Skeletal muscle tissue (tissue), 4 donors: ENCODE measurements around the gene WBP2. TPM values are rescaled to one million over a fixed set of nuclear protein-coding genes. Genes with fewer than 3 reads are reported as not detected.
"Not testable (repeated sequence)": the region's sequence is repeated elsewhere in the genome, so short reads cannot be mapped to it uniquely, and the experiment has no call there.

ENCODE experiments used
- H3K27ac ChIP-seq: one replicate; pipeline ENCODE4 v1.7.0; 2013; ENCODE audit warnings: mild to moderate bottlenecking, low read depth, low read length, inconsistent platforms
- H3K27me3 ChIP-seq, 3 donors: one replicate each; pipeline ENCODE4 v1.7.0; 2013; ENCODE audit warnings: low read length in 3 of 3; ENCODE audit not compliant: control insufficient read depth in 3 of 3, insufficient read depth in 3 of 3
- H3K36me3 ChIP-seq, 3 donors: one replicate each; pipeline ENCODE4 v1.7.0; 2013; ENCODE audit warnings: low read length in 3 of 3; ENCODE audit not compliant: control insufficient read depth in 3 of 3, insufficient read depth in 3 of 3
- H3K4me1 ChIP-seq, 3 donors: one replicate each; pipeline ENCODE4 v1.7.0; 2013; ENCODE audit warnings: low read length in 3 of 3, mild to moderate bottlenecking in 3 of 3; ENCODE audit not compliant: control insufficient read depth in 3 of 3, insufficient read depth in 3 of 3
- H3K4me3 ChIP-seq, 3 donors: one replicate each; pipeline ENCODE4 v1.7.0; 2013; ENCODE audit warnings: low read length in 3 of 3
- H3K9ac ChIP-seq, 3 donors: one replicate each; pipeline ENCODE4 v1.7.0; 2013; ENCODE audit warnings: low read length in 3 of 3, mild to moderate bottlenecking in 3 of 3, moderate library complexity in 2 of 3, low read depth in 1 of 3
- H3K9me3 ChIP-seq, 3 donors: one replicate each; pipeline ENCODE4 v1.7.0; 2013; ENCODE audit warnings: low read length in 3 of 3; ENCODE audit not compliant: control insufficient read depth in 3 of 3
- total RNA-seq: library from RNA; depleted of rRNA; stranded (reverse); fragments of >200 nt; gene quantifications from one replicate; pipeline ENCODE4 v1.2.3, GENCODE V29; 2014
- donor health status: Osteomylitis.

Gene WBP2
- total RNA-seq, 1 donor from 2014 or later = 17.7 TPM

- Histone ChIP-seq H3K4me1 (peaks cover 52 to 73% (median 60%) of the 10 kb centered on the region in 3 donors), H3K4me3 (peak overlapping the region; percentile 79 to 84 (median 79))
Observed at GRCh38 chr17:75875940-75876189, 20.7 kb upstream of the WBP2 start.

GRCh38 chr17:75875182-75875939 is 20.2 kb upstream of the WBP2 start:
- H3K9ac ChIP-seq = peak overlapping the region; percentile 52 to 87 (median 81)
- H3K27ac ChIP-seq = peak overlapping the region; percentile 96
- peaks cover 0 to 11% (median 5%) of the 10 kb centered on the region in 3 donors for H3K36me3 ChIP-seq
- peaks cover 54 to 73% (median 60%) of the 10 kb centered on the region in 3 donors for H3K4me1 ChIP-seq
- H3K9me3 ChIP-seq = no peaks in the 10 kb centered on the region
- H3K4me3 ChIP-seq = peak overlapping the region; percentile 7 to 84 (median 79)
- no peaks in the 10 kb centered on the region for H3K27me3 ChIP-seq

More at GRCh38 chr17:75875940-75876189, 20.7 kb upstream of the WBP2 start:
- Histone ChIP-seq H3K9ac (peak overlapping the region; percentile 52 to 87 (median 81)), H3K36me3 (peaks cover 0 to 11% (median 5%) of the 10 kb centered on the region in 3 donors), H3K27me3 (no peaks in the 10 kb centered on the region), H3K27ac (peak overlapping the region; percentile 96), H3K9me3 (no peaks in the 10 kb centered on the region)

GRCh38 chr17:75874323-75875181 is 19.4 kb upstream of the WBP2 start:
- H3K27ac ChIP-seq = peak overlapping the region; percentile 96
- peak overlapping the region in 1 of 3 donors; percentile 84 for H3K9ac ChIP-seq
- H3K4me1 ChIP-seq = peaks cover 56 to 72% (median 62%) of the 10 kb centered on the region in 3 donors
- H3K27me3 ChIP-seq = no peaks in the 10 kb centered on the region
- no peaks in the 10 kb centered on the region for H3K9me3 ChIP-seq
- H3K36me3 ChIP-seq = peaks cover 0 to 11% (median 5%) of the 10 kb centered on the region in 3 donors
- H3K4me3 ChIP-seq = no peak overlapping the region

- peak overlapping the region; percentile 96 for H3K27ac ChIP-seq
- no peaks in the 10 kb centered on the region for H3K9me3 ChIP-seq
- no peaks in the 10 kb centered on the region for H3K27me3 ChIP-seq
- H3K4me3 ChIP-seq = peak overlapping the region in 2 of 3 donors; percentile 6 to 36
- H3K36me3 ChIP-seq = peaks cover 0 to 11% (median 5%) of the 10 kb centered on the region in 3 donors
- H3K4me1 ChIP-seq = peaks cover 56 to 71% (median 68%) of the 10 kb centered on the region in 3 donors
- peak overlapping the region; percentile 32 to 84 (median 51) for H3K9ac ChIP-seq
Observed at GRCh38 chr17:75873587-75874322, 18.6 kb upstream of the WBP2 start.

- Histone ChIP-seq H3K4me3 (peak overlapping the region; percentile 48 to 58 (median 57)), H3K27me3 (no peaks in the 10 kb centered on the region), H3K4me1 (peaks cover 56 to 67% (median 66%) of the 10 kb centered on the region in 3 donors), H3K9me3 (no peaks in the 10 kb centered on the region), H3K27ac (peak overlapping the region; percentile 96), H3K9ac (peak overlapping the region; percentile 56 to 84 (median 57)), H3K36me3 (peaks cover 0 to 11% (median 5%) of the 10 kb centered on the region in 3 donors)
Observed at GRCh38 chr17:75872434-75873351, 17.6 kb upstream of the WBP2 start.

GRCh38 chr17:75870228-75870627 is 15.1 kb upstream of the WBP2 start:
- not testable (repeated sequence) for H3K9me3 ChIP-seq, H3K27me3 ChIP-seq, H3K36me3 ChIP-seq
- H3K9ac ChIP-seq = peak overlapping the region in 2 of 3 donors; percentile 46 to 62
- peaks cover 38 to 43% (median 42%) of the 10 kb centered on the region in 3 donors for H3K4me1 ChIP-seq
- peak overlapping the region; percentile 81 for H3K27ac ChIP-seq
- H3K4me3 ChIP-seq = peak overlapping the region in 1 of 3 donors; percentile 22

- Histone ChIP-seq H3K9me3 (no peaks in the 10 kb centered on the region), H3K4me1 (peaks cover 39 to 41% (median 41%) of the 10 kb centered on the region in 3 donors), H3K4me3 (peak overlapping the region in 1 of 3 donors; percentile 22), H3K27ac (peak overlapping the region; percentile 81), H3K27me3 (no peaks in the 10 kb centered on the region), H3K36me3 (peaks cover 0 to 6% (median 1%) of the 10 kb centered on the region in 3 donors), H3K9ac (peak overlapping the region; percentile 46 to 62 (median 51))
Observed at GRCh38 chr17:75869282-75870141, 14.4 kb upstream of the WBP2 start.

- not testable (repeated sequence) for H3K36me3 ChIP-seq, H3K4me3 ChIP-seq, H3K27ac ChIP-seq, H3K27me3 ChIP-seq, H3K9ac ChIP-seq, H3K9me3 ChIP-seq
- H3K4me1 ChIP-seq = peaks cover 33 to 39% (median 38%) of the 10 kb centered on the region in 3 donors
Observed at GRCh38 chr17:75868730-75869281, 13.7 kb upstream of the WBP2 start.
